Brain pericyte (primary cell): Measurements from ENCODE around the gene PARS2.
"Not testable (repeated sequence)": the region's sequence is repeated elsewhere in the genome, so short reads cannot be mapped to it uniquely, and the experiment has no call there.

Experiments
- DNase-seq: peaks from one replicate; pipeline ENCODE4 v3.0.0-alpha.2; 2012; ENCODE audit warnings: low read depth, low spot score

PARS2 gene

DNA sequence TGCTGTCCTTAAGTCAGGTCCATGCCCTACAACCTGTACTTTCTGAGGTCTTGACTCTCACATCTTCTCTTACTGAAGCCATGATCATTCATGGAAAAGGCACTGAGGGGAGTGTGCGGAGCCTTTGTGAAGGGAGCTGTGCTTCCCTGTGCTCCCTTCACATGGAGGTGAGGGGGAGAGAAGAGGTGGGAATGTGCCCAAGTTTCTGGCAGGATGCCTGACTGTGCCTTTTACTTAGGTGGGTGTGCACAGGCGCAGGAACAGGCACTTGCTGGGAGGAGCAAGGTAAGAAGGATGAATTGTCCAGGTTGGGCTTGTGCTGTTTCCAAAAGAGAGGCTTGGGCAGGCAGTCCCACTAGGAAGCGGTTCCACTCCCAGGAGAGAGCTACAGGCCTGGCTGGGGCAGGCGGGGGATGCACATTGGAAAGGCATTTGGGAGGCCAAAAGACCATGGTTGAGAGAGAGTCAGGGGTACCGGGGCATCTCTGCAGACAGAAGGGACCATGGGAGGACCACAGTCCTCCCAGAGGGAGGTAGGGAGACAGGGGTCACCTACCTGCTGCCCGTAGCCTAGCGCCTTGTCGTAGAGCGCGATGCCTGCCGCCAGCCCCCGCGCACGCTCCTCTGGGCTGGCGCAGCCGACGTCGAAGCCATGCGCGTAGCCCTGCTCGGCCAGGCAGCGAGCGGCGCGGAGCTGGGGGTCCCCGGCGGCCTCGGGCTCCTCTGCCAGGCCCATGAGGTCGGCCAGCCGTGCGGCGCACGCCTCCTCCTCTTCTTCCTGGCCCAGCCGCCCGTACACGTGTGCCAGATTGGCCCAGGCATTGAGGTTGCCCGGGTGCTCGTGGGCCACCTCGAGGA is 35.9 kb upstream of the PARS2 start:
- no peak for DNase-seq

DNA sequence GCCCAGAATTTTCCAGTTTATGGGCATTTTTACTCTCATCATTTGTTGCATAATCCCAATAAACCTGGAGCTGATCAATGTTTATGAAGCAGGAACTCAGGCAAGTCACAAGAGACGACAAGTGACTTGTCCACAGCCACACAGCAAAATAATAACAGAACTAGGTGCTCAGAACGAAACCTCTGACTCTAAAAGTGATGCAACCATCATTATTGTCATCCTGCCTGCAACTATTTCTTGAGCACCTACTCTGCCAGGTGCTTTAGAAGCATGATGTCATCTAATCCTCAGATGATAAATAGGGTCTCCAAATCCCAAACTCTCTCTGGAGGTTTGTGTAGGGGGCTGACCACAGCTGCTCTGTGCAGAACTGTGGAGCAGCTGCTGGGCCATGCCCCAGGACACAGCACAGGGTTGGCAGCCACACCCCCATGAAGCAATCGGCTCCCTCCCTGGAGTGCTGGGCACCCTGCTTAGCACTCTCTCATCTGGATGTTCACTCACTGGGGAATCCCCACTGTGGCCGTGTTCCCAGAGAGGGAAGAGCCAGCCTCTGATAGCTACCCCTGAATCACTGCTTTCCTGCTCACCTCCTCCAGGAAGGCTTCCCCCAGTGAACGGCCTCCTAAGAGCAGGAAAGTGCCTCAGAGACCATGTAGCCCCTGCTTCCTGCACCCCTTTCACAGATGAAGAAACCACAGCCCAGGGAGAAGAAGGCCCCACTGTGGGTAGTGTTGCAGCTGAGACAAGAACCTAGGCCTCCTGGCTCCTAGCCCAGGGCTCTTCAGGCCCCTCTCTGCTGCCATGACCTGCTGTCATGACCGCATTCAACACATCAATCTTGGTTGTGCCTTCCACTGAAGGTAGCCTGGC is 34.7 kb upstream of the PARS2 start:
- DNase-seq, result no peak

DNA sequence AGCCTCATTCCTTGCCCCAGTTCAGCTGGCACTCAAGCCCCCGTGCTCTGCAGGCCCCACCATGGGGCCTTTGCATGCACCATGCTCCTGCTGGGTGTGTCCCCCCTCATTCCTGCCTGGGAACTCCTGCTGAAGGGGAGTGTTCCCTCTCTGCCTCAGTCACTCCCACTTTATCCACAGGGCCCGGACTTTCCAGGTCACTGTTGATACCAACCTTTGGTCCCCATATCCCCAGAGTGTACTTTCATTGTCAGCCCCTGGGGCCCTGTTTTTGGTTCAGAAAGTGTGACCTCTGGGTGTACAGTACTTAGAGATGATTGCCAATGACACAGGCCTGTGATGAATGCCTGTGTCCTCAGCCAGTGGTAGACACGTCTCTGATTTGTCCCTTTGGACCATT is 33.9 kb upstream of the PARS2 start:
- no peak for DNase-seq

DNA sequence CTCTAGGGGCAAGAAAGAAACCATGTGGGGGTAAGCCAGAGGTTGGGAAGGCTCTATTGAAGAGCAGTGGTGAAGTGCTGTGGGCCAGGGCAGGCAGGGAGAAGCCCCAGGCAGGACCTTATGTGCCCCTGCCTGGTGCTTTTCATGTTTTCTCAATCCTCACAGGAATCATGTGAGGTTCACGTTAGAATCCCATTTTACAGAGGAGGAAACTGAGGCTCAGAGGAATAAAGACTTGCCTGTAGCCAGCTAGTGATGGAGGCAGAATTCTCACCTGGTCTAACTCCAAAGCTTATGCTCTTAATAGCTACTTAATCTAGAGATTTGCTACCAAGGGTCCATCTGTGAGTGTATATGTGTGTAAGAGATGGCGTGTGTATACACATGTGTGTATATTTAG is 32.6 kb upstream of the PARS2 start:
- no peak for DNase-seq

DNA sequence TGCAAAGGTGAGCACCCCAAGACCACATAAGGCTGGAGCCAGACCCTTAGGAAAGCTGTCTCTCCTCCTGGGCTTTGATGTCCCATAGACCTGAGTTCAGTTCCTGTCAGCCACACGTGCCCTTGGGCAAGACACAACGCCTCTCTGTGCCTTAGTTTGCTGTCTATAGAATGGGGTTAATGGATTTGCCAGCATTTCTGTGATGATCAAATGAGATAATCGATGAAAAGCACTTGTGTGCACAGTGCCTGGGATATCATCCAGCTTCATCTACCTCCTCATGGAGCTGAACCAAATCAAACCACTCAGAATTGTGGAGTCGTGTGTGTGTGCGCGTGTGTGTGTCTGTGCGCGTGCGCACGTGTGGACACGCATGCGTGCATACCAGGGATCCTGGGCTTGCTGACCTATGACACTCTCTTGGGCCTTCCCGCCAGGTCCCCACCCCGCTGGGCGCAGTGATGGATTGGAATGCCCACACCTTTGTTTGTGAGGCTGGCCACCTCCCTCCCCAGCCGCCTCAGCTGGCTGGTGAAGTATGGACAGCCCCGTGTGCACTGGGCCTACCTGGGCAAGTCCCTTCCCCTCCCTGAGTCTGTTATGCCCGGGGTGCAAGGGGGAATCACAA is 31.6 kb upstream of the PARS2 start:
- DNase-seq, result no peak

DNA sequence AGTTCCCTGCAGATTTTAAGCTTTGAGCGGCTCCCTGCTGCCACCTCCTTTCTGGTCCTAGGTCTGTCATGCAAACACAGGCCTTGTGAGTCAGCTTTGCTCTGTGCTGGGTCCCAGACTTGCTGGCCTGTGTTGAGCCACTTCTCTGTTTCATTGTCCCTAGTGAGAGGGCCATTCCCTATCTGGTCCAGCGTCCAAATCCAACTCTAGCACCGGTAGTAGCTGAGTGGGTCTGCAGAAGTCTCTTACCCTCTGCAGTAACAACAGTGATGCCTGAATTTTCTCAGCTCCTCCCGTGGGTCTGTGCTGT is 31.0 kb upstream of the PARS2 start:
- no peak for DNase-seq

DNA sequence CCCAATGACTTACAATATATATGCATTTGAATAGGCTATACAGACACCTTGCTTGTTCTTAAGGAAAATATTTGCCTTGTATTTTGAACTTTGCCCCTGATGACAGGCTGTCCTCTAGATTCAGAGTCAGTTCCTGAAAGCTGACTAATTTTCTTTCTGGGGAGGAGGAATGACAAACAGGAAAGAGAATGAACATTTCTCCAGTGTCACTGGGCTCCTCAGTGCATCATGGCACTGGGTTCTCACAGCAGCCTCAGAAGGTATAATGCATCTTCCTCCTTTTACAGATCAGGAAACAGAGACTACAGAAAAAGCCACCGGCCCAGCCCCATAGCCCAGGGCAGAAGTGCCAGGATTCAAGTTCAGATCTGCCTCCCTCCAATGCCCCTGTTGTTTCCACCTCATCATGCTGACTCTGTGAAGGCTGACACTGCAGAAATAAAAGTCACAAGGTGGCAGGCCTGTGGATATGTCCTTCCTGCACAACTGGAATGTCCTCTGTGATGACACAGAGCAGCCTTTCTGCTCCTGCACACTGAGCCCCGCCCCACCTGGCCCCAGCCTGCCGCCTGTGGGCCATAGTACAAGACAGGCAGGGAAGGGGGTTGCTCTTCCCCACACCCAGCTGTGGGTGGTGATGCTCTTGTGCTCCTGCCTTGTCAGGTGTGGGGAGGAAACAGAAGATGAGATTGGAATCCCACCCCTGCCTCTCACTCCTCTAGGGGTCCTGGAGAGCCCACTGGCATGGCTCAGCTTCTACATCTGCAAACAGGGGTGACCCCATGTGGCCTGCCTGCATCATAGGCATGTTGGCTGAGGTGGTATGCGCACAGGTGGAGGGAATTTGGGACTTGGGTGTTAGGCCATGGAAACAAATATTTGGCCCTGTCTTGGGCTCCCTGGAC is 30.4 kb upstream of the PARS2 start:
- no peak for DNase-seq

DNA sequence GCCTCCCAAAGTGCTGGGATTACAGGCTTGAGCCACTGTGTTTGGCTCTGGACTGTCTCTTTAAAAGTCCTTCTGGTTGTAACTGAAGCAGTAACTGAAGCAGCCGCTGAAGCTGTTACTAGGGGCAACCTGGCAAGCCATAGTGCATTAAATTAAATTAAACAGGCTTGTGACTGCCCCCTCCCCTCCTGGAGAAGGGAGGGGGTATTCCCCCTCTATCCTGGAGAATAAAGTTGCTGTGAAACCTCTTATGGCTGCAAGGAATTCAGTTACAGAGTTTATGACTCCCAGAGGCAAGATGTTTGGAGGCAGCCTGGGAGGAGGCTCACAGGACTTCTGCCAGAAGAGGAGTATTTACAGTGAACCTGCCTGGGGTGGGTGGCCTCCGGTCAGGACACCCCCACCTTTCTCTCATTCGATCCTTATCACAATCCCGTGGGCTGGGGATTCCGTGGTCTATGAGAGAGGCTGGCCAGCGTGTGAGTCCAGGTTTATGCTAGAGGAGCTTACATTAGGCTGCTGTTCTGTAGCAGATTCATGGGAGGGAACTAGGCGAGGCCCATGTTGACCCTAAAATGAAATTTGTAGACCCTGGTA is 28.5 kb upstream of the PARS2 start:
- no peak for DNase-seq

DNA sequence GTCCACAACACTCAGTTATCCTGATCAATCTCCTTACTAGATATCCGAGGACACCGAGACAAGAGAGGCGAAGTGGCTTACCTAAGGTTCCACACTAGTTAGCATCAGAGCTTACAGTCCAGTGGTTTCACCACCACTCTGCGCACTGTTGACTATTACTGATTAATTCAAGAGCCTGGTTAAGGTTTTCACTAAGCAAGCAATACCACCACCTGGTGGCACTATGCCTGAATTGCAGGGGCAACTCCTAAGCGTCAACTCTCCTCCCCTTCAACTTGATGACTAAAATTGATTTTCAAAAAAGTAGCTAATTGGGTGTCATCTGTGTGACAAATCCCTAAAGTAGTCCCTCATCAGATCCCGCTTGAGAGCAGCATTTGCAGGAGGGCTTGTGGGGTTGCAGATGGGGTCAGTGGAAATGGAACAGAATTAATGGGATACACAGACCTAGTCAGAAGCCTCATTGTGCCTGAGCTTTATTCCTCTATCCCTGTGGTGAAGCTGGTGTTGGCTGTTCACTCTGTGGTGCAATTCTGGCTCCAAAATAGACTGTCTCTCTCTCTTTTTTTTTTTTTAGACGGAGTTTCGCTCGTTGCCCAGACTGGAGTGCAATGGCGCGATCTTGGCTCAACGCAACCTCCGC is 27.7 kb upstream of the PARS2 start:
- no peak for DNase-seq

DNA sequence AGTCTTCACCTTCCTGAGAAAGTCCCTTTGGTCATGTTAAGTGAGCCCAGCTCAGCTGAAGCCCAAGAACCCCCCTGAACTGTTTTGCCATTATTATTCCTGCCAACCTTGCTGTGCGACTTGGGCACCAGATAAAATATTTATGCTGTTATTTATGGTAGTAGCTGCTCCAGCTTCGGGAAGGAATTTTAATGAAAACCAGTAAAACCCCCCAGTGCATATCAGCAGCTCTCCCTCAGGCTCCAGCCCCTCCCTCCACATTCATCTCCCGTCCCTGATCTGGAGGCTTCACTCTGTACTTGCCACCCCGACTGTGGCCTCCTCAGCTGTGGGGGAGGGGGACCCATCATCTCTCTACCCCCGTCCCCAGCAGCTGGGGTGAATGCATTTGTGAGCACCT is 24.1 kb upstream of the PARS2 start:
- DNase-seq, result no peak

DNA sequence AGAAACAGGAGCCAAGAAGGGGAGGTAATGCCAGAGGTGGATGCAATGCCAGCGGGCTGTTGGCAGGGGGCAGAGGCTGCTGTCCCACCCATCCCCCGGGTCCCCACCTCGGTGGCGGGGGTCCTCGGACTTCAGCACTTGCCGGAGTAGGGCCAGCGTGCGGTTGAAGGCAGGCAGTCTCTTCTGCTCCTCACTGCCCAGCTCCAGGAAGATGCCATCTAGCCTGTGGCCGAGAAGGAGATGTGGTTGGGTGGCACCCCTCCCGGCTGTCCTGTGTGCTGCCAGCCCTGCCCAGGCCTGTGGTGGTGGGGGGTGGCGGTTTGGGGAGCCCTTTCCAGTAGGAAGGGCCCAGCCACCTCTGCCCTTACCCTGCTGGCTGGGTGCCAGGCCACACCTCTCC is 23.3 kb upstream of the PARS2 start:
- no peak for DNase-seq

DNA sequence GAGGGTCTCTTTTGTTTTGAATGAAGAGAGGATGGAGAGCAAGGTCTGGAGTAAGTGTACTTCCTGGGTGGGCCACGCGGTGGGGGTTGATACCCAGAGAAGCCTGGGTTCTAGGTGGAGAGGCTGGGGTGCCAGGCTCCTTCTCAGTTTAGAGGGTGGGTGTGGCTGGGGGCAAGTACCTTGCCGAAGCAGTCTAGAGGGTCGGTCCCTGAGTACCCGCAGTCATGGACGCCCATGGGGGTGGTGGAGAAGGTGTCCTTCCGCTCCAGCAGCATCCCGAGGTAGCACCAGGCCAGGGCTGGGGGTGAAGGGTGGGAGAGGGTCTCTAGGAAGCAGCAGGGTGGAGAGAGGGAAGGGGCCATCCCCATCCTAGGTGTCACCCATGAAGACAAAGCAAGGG is 22.5 kb upstream of the PARS2 start:
- DNase-seq, result no peak

DNA sequence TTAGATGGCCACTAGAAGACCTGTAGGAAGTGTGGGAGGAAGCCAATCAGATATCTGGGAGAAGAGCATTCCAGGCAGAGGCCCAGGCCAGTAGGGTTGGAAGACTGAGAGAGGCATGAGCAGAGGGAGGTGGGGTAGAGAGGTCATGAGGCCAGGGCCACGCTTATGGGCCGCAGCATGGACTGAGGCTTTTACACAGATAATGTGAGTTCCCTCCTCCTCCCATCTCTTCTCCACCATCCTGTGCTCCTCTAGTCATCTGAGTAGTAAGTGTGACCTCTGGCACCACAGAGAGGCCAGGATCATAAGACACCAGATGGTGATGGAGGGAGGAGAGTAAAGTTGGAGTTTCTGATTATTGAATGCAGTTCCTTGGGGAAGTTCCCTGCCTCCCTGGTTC is 19.7 kb upstream of the PARS2 start:
- no peak for DNase-seq

DNA sequence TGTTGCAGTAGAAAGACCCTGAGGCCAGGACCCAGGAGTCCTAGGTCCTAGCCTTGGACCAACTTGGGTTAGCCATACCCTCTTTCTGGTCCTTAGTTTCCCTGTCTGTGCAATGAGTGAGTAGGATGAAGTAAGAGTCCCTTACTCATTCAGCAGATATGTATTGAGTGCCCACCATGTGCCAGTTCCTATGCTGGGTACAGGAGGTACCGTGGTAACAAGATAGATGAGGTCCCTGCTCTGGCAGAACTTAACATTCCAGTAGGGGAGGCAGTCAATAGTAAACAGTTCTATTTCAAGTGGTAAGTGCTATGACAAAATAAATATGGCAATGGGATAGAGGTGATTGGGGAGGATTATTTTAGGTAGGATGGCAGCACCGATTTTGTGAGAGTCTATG is 18.3 kb upstream of the PARS2 start:
- DNase-seq, result no peak

DNA sequence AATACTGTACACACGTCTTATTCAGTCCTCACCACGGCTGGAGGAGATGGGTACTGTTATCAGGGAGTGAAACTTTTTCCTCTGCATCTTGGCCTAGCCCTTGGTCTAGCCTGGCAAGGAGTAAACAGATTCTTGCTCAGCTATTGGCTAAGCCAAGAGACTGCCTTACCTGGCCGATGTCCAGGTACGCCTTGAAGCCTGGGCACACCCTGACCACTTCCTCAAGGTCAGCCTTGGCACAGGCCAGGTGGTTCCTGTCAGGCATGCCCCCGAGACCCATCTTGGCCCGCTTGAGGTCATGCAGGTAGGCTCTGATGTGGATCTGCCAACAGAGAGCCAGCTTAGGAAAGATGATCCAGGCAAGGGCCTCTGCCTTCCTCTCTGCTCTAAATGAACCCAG is 17.8 kb upstream of the PARS2 start:
- no peak for DNase-seq

DNA sequence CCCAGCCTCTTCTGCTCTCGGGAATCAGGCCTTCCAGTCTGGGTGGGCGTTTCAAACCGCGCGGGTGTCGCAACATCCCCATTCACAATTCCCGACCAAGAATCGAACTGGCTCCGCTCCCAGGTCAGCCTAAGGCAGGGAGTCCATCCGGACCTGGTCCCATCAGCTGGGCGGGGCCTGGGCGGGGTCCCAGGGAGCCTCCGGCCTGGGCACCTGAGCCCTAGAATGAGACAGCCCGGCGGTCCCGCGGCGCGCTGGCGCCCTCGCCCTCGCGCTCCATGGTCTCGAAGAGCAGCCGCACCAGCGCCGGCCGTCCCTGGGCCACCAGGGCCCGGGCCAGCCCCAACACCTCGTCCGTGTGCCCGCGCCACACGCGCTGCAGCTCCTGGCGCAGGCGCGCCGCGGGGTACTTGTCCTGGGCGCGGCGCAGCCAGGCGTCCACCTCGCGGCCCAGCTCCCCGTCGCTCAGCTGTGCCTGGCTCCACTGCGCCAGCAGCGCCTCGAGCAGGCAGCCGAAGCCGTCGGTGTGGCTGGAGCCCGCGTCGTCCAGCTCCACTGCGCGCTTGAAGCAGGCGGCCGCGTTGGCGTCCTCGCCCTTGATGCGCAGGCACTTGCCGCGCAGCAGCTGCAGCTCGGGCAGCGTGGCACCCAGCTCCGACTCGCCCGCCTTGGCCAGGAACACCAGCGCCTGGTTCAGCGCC is 16.9 kb upstream of the PARS2 start:
- no peak for DNase-seq

DNA sequence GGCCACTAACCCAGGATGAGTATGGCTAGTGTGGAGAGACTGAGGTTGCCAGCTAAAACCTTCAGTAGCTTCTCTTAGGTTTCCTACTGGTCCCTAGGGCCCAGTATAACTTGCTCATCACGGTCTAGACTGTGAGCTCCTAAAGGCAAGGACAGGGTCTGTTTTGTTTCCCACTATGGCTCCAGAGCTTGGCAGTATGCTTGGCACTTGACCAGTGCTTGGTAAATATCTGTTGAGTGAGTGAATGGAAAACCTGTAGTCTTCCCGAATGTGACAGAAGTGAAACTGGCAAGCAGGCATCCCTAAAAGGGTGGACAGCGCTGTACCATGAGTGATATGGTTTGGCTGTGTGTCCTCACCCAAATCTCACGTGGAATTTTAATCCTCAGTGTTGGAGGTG is 13.1 kb upstream of the PARS2 start:
- no peak for DNase-seq

DNA sequence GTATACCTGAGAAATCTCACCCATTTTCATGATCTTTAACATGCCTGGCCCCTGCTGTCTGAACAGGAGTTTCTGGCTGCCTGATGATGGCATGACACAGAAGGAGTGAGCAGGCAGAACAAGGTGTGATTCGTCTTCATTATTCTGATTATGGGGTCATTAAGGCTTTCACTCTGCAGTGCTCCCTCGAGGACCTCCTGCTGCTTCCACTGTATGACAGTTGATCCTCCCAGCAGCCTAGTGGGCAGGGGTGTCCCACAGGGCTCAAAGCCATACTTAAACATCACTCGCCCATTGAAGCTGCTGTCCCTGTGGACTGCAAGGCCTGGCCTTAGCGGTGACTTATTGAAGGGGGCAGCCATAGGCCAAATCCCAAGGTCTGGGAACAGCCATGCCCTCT is 12.7 kb upstream of the PARS2 start:
- DNase-seq, result no peak

DNA sequence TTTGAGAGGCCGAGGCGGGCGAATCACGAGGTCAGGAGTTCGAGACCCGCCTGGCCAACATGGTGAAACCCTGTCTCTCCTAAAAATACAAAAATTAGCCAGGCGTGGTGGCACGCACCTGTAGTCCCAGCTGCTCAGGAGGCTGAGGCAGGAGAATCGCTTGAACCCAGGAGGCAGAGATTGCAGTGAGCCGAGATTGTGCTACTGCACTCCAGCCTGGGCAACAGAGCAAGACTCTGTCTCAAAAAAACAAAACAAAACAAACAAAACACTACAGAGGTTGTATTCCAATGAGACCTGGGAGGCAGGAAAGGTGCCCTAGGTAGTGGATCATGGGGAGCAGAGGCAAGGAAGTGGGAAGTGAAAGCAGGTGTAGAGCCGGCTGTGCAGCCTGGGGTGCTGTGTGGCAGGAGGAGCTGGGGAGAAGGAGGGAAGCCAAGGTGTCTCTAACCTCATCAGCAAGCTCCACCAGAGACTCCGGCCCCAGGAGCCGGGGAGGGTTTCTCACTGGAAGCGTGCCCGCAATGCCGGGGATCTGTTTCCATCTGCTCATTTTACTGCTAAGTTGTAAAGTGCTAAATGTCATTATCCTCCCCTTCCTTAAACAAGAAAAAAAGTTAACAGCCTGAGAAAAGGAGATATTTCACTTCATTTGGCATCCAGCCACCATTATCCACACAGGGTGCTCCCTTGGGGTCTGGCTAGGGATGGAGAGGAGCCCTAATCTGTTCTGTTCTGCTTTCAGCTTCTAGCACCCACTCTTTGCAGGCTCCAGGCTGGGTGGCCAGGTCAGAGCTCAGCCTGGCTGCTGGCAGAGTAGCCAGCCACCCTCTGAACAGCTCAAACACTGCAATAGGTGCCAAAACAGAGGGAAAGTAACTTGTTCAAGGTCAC is 11.8 kb upstream of the PARS2 start:
- not testable (repeated sequence) for DNase-seq
